BE2C (cell line): ENCODE data around the gene HOXA2. TPM values are rescaled to one million over a fixed set of nuclear protein-coding genes. Genes with fewer than 3 reads are reported as not detected.
A peak's percentile ranks its signal among the peaks of the same experiment; 100 is the strongest.

ENCODE experiments used
- DNase-seq: peaks from one replicate; pipeline ENCODE4 v3.0.0-alpha.2; 2020
- H3K27me3 ChIP-seq: fragments of 250-450 bp; sonication (Bioruptor Pico); 2 replicates; pipeline ENCODE4 v1.5.1; 2020; ENCODE audit warnings: mild to moderate bottlenecking
- H3K36me3 ChIP-seq: fragments of 250-450 bp; sonication (Bioruptor Pico); 2 replicates; pipeline ENCODE4 v1.5.1; 2020; ENCODE audit warnings: mild to moderate bottlenecking
- H3K4me1 ChIP-seq: fragments of 250-450 bp; sonication (Bioruptor Pico); 2 replicates; pipeline ENCODE4 v1.5.1; 2020
- H3K4me3 ChIP-seq: 2 replicates; pipeline ENCODE4 v1.5.1; 2011; ENCODE audit warnings: low read depth, low read length
- H3K9me3 ChIP-seq: fragments of 250-450 bp; sonication (Bioruptor Pico); 2 replicates; pipeline ENCODE4 v1.5.1; 2020
- CTCF ChIP-seq: IDR thresholded peaks from 2 replicates; pipeline ENCODE4 v1.5.1; 2012; ENCODE audit warnings: mild to moderate bottlenecking, low read depth, low read length
- polyA plus RNA-seq: library from polyadenylated mRNA; unstranded; fragments of >200 nt; gene quantifications from one replicate; pipeline ENCODE4 v1.2.1, GENCODE V29; 2012; ENCODE audit warnings: low read depth, missing spikeins; ENCODE audit not compliant: insufficient read length, insufficient read depth

The HOXA2 gene
- polyA plus RNA-seq = not detected

- no peaks in the 10 kb centered on the region for H3K4me1 ChIP-seq
- DNase-seq = no peak
- H3K4me3 ChIP-seq = no peak within 1 kb of the TSS
- peaks cover 100% of the 10 kb centered on the region for H3K27me3 ChIP-seq
- H3K9me3 ChIP-seq = no peaks in the 10 kb centered on the region; the same call in 1 of the 2 replicates
- no peaks in the 10 kb centered on the region for H3K36me3 ChIP-seq
- no peak for TF ChIP-seq CTCF
Measured at GRCh38 chr7:27102581-27103442, at the start of gene HOXA2. TSS of gene HOXA2 (minus strand) at chr7:27102683. CDS start at chr7:27102500, 183 bp downstream.

GRCh38 chr7:27151341-27151930, 49.0 kb upstream of the HOXA2 start:
- TF ChIP-seq CTCF = no peak
- Histone ChIP-seq H3K4me1 (no peaks in the 10 kb centered on the region), H3K4me3 (peak overlapping the region; percentile 56), H3K27me3 (peaks cover 100% of the 10 kb centered on the region), H3K36me3 (no peaks in the 10 kb centered on the region), H3K9me3 (no peaks in the 10 kb centered on the region)
- DNase-seq = no peak

- Histone ChIP-seq H3K9me3 (no peaks in the 10 kb centered on the region), H3K4me1 (no peaks in the 10 kb centered on the region), H3K27me3 (peaks cover 100% of the 10 kb centered on the region), H3K36me3 (no peaks in the 10 kb centered on the region), H3K4me3 (peak overlapping the region; percentile 56)
- peak; percentile 77 for DNase-seq
- peak; percentile 72 for TF ChIP-seq CTCF
Measured at GRCh38 chr7:27150568-27151340, 48.3 kb upstream of the HOXA2 start.

GRCh38 chr7:27149842-27150567, 47.5 kb upstream of the HOXA2 start:
- Histone ChIP-seq H3K27me3 (peaks cover 100% of the 10 kb centered on the region), H3K9me3 (no peaks in the 10 kb centered on the region), H3K4me1 (no peaks in the 10 kb centered on the region), H3K36me3 (no peaks in the 10 kb centered on the region), H3K4me3 (peak overlapping the region; percentile 56)
- TF ChIP-seq CTCF = no peak
- DNase-seq = no peak

GRCh38 chr7:27148756-27149641, 46.5 kb upstream of the HOXA2 start:
- no peaks in the 10 kb centered on the region for H3K36me3 ChIP-seq
- H3K4me3 ChIP-seq = no peak overlapping the region
- TF ChIP-seq CTCF = no peak
- peaks cover 100% of the 10 kb centered on the region for H3K27me3 ChIP-seq
- no peaks in the 10 kb centered on the region for H3K4me1 ChIP-seq
- H3K9me3 ChIP-seq = no peaks in the 10 kb centered on the region
- no peak for DNase-seq
